Activated CD8-positive, alpha-beta memory T cell treated with anti-CD3 and anti-CD28 coated beads for 36 hours (primary cell): ENCODE measurements around the gene OPRM1. TPM values are rescaled to one million over a fixed set of nuclear protein-coding genes. Genes with fewer than 3 reads are reported as not detected.

Experiments used
- CTCF ChIA-PET: fragments of 350-600 bp; sonication (Branson Sonifier 250); formaldehyde crosslinking; loops from one replicate; lab custom pipeline; 2021; ENCODE audit warnings: antibody characterized with exemption; lab: Charles Lee
- POLR2A ChIA-PET: fragments of 350-600 bp; sonication (Branson Sonifier 250); formaldehyde crosslinking; loops from one replicate; lab custom pipeline; 2021; ENCODE audit warnings: antibody characterized with exemption; lab: Charles Lee
- total RNA-seq, 2 experiments: library from RNA; stranded (reverse); gene quantifications; one replicate each; pipeline ENCODE4 v1.2.3, GENCODE V29; 2021

Gene OPRM1
- total RNA-seq, 2 experiments from 2014 or later = not detected

DNA sequence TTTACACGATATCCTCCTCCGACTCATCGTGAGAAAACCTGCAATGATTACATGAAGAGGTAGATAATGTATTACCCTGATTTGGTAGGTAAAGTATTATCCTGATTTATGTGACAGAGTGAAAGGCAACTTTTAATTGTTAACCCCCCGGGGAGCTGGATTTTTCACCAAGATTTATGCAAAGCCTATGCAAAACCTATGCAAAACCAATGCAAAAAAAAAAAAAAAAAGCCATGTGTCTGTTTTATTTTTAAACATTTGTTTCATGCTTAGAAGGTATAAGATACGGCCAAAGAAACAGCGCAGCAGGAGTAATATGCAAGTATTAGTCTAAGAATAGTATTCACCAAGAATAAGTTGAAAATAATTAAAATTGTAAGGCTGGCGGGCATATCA, 207.7 kb downstream of the OPRM1 start:
- ChIA-PET CTCF (interaction anchor here (0.6 to 1.9 kb wide), 5 partner anchors 12 to 1299 kb away, joined by 3 to 7 read pairs (median 4); no protein-coding TSS in a partner anchor), POLR2A (interaction anchor here (0.7 to 2.6 kb wide), 5 partner anchors 14 to 925 kb away, joined by 3 to 7 read pairs (median 3); no protein-coding TSS in a partner anchor)

DNA sequence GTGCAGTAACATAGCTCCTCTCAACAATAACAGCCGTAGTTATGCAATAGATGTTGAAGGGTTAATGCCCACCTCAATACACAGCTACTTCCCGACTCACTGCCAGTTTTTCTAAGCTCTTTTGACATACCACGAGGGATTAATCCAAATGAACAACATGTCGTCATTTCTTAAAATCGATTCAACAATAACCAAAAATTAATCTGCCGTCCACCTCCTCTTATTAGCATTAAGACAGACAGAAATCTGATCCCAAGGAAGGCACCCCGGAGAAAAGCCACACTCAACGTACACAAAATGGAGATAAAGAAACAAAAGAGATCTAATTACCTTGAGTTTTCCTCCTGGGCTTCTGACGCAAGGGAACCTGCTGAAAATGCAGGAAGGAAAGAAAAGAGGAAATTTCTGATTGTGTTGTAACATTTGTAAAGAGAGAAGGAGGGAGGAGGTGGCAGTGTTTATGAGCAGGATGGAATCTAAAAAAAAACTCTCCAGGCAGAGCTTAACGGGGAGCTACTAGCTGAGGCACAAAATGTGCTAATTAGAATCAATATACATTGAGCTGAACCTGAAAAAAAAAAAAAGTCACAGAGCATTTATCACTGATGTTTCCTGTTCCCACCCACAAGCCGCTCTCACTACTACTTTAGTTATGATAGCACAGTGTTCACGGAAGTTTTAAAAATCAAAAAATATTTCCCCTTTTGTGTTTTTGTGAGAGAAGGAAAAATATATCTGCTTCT, 208.2 kb downstream of the OPRM1 start:
- ChIA-PET CTCF (interaction anchor here (0.6 to 1.9 kb wide), 6 partner anchors 13 to 94 kb away, joined by 3 to 7 read pairs (median 4); no protein-coding TSS in a partner anchor), POLR2A (interaction anchor here (0.7 to 2.6 kb wide), 5 partner anchors 15 to 924 kb away, joined by 3 to 7 read pairs (median 3); no protein-coding TSS in a partner anchor)

DNA sequence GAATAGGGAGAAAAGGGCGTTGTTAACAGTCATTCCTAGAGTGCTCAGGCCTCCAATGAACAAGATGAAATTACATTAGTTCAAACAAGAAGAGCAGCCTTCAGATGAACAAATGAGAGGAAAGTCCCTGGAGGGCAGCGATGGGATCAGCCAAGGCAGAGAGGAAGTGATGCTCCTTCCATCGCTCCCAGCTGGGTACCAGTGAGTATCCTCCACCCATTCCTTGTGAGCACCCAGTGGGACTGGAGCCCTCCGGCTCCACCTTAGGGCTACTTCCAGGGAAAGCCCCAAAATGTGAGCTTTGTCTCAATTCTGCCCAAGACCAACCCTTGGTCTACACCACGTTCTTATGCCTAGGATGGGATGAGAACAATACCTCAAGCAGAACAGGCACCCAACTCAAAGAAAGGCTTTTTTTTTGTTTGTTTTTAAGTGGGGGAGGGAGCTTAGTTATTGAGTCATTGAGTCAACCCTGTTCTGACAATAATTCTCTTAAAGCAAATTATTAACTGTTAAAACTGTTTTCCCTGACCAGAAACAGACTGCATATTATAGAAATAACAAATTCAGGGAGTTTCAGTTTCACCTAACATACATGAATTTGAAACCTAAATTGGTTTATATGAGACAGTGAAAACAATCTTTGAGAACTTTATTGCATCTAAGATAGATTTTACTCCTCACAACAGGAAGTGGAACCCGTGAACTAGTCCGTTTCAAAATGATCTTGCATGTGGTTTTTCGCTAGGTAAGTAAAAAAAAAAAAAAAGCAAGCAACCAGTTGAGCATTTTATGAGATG, 210.7 kb downstream of the OPRM1 start:
- CTCF ChIA-PET = interaction anchor here (1.0 to 1.3 kb wide), 3 partner anchors 9 to 28 kb away, joined by 3 to 5 read pairs (median 3); no protein-coding TSS in a partner anchor
- POLR2A ChIA-PET = interaction anchor here (1.2 kb wide), 1 partner anchor 1266 kb away, joined by 4 read pairs; the partner anchor contains the start of gene FBXO5

DNA sequence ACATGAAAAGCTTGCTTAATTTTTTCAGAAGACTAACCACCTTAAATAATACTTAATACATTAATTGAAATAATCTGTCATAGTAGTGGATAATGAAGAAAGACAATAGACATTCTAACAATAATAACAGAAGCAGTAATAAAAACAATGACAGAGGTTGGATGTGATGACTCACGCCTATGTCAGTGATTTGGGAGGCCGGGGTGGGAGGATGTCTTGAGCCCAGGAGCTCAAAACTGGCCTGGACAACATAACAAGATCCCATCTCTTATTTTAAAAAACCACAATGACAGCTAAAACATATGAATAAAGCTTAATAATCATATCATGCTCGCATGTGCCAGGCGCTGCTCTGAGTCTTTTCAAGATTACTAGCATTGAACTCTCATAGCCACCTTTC, 212.1 kb downstream of the OPRM1 start:
- POLR2A ChIA-PET = interaction anchor here (0.6 kb wide), 1 partner anchor 9 kb away, joined by 3 read pairs; no protein-coding TSS in a partner anchor
- CTCF ChIA-PET = interaction anchor here (0.7 to 2.2 kb wide), 4 partner anchors 10 to 57 kb away, joined by 3 to 9 read pairs (median 4); no protein-coding TSS in a partner anchor

DNA sequence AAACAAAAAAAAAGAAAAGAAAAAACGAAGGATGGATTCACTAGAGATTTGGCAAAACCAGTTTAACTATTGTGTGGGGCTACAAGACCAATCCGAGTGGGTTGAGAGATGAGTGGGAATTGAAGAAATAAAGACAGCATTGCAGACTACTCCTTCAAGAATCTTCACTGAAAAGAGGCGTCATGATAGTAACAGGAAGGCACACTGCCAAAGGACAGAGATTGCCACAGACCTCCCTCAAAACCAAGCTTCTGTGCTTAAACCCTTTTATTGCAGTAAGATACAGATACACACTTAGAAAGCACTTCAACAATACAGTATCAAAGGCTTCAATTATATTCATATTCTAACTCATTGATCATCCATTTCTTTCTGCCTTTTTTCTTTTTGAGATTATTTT, 213.6 kb downstream of the OPRM1 start:
- POLR2A ChIA-PET = no interaction called here

DNA sequence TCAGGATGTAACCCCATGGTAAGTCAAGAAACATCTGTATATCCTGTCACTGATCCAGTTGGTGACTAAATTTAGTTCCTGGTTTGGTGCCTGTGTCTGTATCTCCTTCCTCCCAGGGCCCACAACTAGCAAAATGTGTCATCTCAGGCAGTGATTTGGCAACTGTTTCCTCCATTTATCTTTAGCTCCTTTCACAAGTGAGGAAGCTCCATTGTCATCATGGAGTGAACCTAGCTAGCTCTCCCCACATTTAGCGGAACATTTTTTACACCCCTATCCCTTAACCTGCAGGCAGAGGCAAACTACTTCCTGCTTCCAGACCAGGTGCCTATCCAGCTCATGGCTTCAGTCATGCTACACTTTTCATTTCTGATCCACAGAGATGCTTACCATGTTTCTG, 218.0 kb downstream of the OPRM1 start:
- ChIA-PET POLR2A (no interaction called here), CTCF (no interaction called here)

More for the DNA sequence above, 213.6 kb downstream of the OPRM1 start:
- CTCF ChIA-PET = interaction anchor here (2.2 kb wide), 1 partner anchor 25 kb away, joined by 9 read pairs; no protein-coding TSS in a partner anchor

DNA sequence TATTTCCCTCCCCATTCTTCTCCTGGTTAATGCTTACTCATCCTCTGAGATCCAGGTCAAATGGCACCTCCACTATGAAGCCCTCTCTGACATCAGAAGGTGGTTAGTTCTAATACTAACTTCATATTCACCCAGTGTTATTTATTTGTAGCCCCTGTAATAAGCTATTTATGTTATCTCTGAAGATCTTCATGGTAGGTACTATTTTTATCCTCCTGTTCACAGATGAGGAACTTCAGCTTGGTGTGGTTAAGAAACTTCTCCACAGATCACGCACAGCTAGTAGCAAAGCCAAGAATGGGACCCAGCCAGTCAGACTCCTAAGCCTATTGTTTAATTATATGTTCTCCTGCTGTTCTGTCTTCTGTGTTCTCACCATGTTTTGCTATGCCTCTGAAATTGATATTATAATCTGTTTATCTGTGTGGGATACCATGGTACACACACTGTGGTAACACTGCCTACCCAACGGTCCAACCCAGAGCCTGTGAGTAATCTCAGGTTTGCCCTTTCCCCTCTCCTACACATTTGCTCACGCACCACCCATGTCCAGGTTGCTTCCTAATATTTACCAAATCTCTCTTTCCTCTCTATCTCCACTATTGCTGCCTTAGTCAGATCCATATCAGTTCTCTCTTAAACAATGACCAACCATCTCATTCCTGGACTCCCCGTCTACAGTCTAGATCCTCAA, 219.2 kb downstream of the OPRM1 start:
- POLR2A ChIA-PET = no interaction called here
- CTCF ChIA-PET = interaction anchor here (0.8 kb wide), 1 partner anchor 48 kb away, joined by 3 read pairs; no protein-coding TSS in a partner anchor

DNA sequence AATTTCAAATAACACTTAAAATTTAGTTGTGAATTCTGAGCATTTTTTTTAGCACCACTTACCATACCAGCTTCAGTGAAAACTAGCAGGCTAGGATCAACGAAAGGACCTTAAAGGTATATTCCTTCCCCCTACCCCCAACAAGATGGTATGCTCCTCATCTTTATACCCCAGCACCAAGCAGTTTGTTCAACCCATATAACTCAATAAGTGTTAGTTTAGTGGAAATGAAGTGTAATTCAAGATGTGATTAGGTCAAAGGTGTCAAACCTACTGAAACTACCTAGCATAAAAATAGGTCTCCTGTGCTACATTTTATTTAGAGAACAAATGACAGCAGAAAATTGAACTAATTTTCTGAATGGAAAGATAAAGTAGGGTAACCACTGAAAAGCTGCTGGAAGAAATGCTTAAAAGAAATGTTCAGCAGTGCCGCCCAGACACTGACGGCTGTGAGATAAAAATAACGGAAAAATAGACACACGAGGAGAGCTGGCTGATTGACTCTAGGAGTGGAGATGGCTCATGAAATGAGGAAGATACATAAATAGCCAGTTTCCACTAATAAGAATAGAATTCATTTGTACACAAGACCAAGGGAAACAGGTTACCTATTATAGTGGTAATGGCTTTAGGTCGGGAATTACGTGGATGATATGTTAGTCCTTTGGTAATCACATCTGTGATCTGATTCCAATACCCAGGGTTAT, 222.8 kb downstream of the OPRM1 start:
- ChIA-PET CTCF (interaction anchor here (1.3 kb wide), 1 partner anchor 10 kb away, joined by 3 read pairs; no protein-coding TSS in a partner anchor), POLR2A (no interaction called here)

DNA sequence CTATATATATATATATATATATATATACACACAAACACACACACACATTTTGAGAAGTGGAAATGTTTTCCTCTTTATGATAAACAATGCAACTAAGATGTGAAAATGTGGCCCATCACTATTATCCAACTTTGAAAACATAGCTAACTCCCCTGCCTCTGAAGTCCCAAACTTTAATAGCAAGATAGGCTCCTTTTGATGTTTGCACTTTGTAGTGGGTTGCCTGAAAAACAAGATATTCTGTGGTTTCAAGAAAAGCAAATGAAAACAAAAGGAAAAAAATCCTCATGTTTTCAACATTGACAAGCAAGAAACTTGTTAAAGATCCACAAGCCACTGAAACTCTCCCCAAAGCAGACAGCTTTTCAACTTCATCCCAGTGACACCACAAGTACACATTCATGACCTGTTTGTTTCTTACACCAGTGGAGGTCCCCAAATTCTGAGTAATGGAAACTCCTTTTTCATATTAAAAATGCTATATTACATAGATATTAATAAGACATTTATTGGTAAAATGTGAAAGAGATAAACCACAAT, 227.6 kb downstream of the OPRM1 start:
- POLR2A ChIA-PET = interaction anchor here (0.6 kb wide), 1 partner anchor 21 kb away, joined by 7 read pairs; no protein-coding TSS in a partner anchor

DNA sequence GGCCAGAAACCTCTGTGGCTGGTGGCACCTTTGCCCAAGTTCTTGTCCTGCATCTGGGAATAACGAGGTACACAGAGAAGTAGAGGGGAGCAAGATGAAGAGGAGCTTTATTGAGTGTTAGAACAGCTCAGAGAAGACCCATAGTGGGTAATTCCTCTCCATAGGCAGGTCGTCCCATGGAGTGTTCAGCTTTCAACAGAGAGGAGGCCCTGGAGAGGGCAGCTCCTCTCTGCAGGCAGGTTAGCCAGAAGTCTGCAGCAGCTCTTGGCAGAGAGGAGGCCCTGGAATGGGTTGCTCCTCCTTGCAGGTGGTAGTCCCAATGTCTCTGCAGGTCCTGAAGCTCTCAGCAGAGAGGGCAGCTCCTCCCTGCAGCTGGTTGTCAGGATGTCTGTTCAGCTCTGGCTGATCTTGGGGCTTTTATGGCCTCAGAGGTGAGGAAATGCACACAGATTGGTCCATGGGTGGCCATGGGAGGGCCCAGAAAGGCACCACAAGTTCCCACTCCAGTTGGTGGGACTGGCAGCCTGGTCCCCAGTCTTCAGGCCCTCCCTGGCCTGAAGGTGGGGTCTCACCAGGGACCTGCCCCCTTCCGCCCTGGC, 228.6 kb downstream of the OPRM1 start:
- ChIA-PET CTCF (interaction anchor here (2.6 kb wide), 1 partner anchor 10 kb away, joined by 7 read pairs; no protein-coding TSS in a partner anchor), POLR2A (no interaction called here)

More for the DNA sequence above, 227.6 kb downstream of the OPRM1 start:
- CTCF ChIA-PET = interaction anchor here (0.5 to 2.6 kb wide), 3 partner anchors 11 to 112 kb away, joined by 3 to 7 read pairs (median 3); no protein-coding TSS in a partner anchor

DNA sequence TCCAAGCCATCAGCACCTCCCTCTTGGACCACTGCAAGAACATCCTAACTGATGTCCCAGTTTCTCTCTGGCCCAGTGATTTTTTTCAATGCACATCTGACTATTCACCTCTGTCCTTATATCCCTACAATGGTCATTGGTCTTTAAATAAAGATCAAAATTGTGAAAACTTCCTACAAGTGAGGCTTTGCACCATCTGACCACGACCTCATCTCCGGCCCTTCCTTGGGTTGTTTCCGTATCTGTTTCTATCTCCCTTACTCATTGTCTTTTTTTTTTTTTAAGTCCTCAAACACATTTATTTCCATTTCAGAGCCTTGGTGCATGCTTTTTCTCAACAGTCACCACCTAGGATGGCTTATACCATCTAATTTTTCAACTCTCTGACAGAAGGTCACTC, 229.4 kb downstream of the OPRM1 start:
- CTCF ChIA-PET = no interaction called here

DNA sequence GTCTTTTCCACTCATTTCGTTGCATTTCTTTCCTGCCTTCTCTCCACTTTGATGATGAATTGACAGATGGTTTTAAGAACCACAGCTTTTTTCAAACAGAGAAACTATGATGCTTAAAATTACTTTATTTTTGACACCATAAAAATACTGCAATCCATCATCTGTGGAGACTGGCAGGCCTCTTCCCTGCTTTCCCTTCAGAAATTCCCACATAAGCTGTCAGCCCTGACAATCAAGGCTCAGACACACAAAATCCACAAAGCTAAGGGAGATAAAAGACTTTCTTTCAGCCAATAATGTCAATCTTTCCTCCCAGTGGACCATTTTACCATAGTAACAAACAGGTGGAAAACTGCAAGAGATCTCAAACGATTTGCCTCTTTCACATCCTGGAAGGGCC, 235.1 kb downstream of the OPRM1 start:
- ChIA-PET CTCF (interaction anchor here (0.7 to 2.6 kb wide), 2 partner anchors 72 to 120 kb away, joined by 3 to 9 read pairs; no protein-coding TSS in a partner anchor), POLR2A (no interaction called here)

More for the DNA sequence above, 229.4 kb downstream of the OPRM1 start:
- POLR2A ChIA-PET = no interaction called here

DNA sequence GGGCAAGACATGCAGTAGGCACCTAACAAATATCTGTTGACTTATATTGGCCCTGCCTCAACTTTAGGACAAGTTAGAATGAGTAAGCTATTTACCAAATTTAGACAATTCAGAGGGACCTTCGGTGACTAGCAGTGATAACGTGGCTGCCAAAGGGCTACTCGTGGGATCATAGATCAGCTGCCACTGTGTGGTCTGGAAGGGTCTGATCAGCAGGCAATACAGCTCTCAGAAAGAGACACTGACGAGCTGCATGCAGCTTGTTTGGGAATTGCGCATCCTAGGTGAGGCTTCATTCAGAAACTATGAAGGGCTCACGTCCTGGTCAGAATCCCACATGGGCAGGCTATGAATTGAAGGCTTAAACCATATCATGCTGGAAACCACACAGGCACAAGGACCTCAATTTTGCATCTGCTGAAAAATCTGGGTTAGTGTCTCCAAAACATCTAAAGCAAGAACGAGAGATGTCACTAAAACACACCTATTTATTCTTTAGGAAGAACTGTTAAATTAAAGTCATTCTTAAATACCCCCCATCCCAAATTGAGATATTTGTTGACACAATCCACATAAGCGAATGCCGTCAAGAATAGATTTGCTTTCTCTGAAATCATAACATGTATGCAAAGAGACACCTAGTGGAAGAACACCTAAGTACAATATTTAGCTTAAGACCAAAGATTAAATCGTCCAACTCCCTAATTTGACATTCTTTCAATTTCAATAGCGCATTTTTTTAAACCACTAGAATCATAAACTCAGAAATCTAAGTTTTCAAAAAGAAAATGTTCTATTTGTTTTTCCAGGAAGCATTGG, 238.0 kb downstream of the OPRM1 start:
- ChIA-PET CTCF (interaction anchor here (0.6 to 3.2 kb wide), 9 partner anchors 10 to 122 kb away, joined by 3 to 41 read pairs (median 4); no protein-coding TSS in a partner anchor), POLR2A (no interaction called here)

DNA sequence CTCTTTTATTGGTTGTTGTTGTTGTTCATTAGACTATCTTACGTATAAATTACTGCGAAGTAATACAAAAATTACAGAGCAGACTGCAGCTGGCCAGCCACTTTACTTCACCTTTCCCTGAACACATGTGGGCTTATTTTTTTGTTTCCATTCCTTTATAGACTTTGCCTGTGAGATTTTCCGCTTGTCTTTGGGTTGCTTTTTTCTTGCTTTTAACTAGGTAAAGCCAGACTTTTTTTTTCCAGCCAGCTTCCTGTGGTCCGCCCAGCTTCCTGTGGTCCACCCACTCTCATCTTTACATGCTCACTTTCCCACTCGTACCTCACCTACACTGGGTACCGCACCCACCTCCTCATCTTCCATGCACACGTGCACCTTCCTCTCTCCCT, 238.6 kb downstream of the OPRM1 start:
- ChIA-PET POLR2A (no interaction called here), CTCF (interaction anchor here (0.6 to 3.2 kb wide), 8 partner anchors 11 to 122 kb away, joined by 3 to 41 read pairs (median 4); no protein-coding TSS in a partner anchor)

DNA sequence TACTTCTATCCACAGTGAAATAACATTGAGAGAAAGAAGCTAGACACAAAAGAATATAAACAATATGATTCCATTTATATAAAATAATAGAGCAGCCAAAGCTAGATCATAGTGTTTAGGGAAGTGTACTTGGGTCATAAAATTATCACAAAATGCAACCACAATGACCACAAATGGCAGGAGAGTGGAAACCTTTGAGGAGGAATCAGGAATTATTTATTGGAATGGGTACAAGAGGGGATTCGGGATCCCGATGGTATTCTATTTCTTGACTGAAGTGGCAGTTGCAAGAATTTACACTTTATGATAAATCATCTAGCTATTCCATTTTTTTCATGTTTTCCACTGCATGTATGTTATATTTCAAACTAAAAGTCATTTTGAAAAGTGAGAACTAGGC, 241.5 kb downstream of the OPRM1 start:
- CTCF ChIA-PET = interaction anchor here (0.7 to 1.3 kb wide), 2 partner anchors 37 to 126 kb away, joined by 3 to 5 read pairs; no protein-coding TSS in a partner anchor

DNA sequence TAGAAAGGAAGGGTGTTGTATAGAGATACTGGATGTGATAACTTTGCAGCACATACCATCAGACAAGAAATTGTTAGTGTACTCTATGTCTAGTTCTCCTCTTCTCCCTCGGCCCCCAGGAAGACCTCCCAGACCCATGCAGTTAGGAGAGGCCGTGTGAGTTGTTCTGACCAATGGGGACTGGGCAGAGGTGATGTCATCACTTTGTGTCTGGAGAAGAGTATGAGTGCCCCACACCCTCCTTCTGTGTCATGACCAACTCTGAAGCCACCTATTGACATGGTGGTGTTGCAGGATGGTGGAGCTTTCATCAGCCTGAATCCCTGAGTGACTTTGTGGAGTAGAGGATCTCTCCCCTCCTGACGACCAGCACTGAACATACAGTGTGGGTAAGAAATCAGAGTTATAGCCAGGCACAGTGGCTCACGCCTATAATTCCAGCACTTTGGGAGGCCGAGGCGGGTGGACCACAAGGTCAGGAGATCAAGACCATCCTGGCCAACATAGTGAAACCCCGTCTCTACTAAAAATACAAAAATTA, 245.3 kb downstream of the OPRM1 start:
- ChIA-PET CTCF (no interaction called here), POLR2A (no interaction called here)

More for the DNA sequence above, 241.5 kb downstream of the OPRM1 start:
- POLR2A ChIA-PET = no interaction called here
